Lower leg skin (tissue), 3 donors: ENCODE results near the gene STAG1.

Experiments used
- CTCF ChIP-seq, 3 donors: fragments of 450-650 bp; IDR thresholded peaks; one replicate each; pipeline ENCODE4 v1.5.1; 2016; ENCODE audit warnings: antibody characterized with exemption in 3 of 3, mild to moderate bottlenecking in 3 of 3, moderate library complexity in 2 of 3
- POLR2A ChIP-seq, 2 donors: fragments of 450-650 bp; IDR thresholded peaks; one replicate each; pipeline ENCODE4 v1.6.1; 2016 to 2017; ENCODE audit warnings: antibody characterized with exemption in 2 of 2, mild to moderate bottlenecking in 1 of 2, moderate library complexity in 1 of 2

GRCh38 chr3:136330900-136331299 lies 421.3 kb downstream of the STAG1 start:
- no peak for TF ChIP-seq CTCF (IDR thresholded peaks at IDR 0.05)
- TF ChIP-seq POLR2A (IDR thresholded peaks at IDR 0.05) = no peak
